Inflammatory macrophage treated with lipopolysaccharide for 4 hours (primary cell): ENCODE data around the gene TGM2.

Experiments
- DNase-seq: peaks from one replicate; pipeline ENCODE4 v3.0.0-alpha.2; 2020

The TGM2 gene

DNA sequence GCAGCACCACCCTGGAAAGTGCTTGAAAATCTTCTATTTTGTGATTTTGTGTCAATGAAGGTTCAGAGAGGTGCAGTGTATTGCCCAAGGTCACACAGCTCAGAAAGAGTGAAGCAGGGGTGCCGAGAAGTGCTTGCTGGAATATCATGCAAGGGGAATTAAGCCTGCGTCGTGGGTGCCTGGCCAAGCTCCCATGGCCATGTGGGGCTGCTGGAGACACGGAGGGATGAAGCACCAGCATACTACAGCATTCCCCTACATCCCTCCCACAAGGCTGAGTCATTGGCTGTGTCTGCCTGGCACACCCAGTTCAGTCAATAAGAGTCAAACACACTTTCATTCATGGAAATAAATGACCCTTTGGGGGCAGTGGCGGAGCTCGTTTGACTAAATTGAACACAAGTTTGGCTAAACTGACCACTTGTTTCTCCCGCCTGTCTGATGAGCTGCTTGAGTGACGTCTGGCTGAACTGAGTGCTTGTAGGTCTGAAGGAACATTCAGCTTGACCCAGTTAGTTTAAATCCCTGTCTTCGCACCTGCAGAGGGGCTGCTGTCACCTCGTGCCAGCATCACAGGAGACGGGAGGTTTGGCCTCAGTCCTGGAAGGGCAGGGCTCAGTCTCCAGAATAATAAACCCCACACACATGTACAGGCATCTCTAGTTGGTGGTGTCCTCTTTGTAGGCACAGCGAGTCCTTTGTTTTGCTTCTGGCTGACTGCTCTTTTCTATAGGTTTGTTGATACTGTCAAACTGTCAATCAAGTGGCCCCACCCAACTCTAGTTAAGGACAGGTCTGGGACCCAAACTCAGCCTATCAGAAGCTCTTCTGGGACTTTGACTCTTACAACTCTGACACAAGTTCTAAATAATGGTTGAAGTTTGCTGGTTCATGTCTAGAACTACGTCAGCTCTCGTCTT is 8.4 kb upstream of the TGM2 start:
- DNase-seq, result peak; percentile 82

DNA sequence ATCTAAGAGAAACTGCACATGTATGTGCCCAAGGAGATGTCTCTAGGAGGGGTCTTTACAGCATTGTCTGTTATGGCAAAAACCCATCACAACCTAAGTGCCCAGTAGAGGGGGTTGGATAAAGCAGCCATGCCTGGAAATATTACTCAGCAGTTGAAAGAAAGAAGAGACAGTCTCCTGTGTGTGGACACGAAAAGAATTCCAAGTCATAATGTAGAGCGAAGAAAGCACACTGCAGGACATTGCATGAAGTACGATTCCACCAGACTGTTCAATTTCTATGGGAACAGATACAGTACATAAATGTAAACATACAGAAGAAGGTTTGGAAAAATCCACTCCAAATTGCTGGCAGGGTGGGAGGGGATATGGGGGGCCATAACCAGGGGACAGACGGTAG is 7.3 kb upstream of the TGM2 start:
- DNase-seq, result no peak

DNA sequence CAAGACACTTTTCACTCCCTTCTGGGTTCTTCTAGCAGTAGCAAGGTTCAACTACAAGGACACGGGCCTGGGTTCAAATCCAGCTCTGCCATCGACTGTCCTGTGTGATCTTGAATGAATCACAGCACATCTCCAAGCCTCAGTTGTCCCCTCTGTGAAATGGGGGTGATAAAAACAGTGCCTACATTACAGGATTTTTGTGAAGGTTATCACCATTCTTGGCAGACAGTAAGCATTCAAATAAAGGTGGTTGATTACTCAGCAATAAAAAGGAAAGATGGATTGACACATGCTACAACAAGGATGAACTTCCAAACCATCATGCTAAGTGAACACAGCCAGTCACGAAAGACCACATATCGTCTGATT is 6.6 kb upstream of the TGM2 start:
- DNase-seq, result no peak

DNA sequence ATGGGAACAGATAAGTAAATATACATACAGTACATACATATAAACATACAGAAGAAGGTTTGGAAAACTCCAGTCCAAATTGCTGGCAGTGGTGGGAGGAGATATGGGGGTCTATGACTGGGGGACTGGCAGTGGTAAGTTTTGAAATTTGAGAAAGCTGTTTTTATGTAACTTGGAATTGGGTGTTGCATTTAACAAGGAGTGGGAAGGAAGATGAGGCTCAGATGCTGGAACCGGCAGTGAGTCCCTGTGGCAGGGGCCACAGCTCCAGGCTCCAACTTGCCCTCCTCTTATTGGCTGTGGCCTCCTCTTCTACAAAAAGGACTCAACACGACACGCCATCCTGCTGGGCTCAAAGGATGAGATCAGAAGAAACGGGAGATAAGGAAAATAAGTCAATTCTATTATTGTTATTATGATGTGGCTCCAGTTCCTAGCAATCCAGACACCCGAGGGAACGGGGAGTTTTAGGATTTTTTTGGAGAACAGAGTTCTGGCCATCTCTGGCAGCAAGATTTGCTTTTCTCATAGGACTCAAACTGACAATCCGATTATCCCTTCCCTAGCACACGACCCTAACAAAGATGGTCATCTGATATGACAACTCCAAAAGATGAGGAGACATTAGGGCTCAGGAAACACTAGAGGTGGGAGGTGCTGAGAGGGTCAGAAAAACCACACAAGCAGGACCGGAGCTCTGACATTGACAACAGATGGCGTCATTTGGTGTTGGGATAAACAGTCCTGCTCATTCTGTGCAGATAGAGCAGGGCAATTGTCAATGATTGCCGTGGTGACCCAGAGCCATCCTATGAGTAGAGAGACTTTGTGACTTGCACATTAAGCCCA is 6.0 kb upstream of the TGM2 start:
- DNase-seq, result no peak

DNA sequence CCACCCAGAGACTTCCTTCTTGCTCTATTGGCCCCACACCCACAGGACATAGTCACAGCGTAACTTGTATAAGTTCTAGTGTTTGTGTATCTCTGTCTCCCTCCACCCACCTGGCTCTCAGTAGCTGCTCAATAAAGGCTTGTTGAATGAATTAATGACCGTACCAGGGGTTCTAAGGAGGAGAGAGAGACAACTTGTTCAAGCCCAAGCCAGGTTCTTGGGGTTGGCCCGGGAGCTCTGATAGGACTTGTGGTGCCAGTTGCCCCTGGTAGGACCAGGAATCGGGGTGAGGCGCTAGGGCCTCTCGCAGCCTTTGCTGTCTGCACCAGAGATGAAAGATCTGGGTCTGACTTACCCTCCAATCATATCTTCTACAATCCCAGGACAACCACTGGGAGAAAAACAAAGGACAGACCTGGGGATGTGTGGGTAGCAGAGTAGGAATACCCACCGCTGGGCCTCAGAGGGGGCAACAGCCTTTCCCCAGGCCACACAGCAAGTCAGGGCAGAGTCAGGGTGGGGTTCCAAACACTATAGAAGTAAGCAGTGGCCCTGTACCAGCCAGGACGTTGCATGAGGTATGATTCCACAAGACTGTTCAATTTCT is 5.3 kb upstream of the TGM2 start:
- DNase-seq, result no peak

DNA sequence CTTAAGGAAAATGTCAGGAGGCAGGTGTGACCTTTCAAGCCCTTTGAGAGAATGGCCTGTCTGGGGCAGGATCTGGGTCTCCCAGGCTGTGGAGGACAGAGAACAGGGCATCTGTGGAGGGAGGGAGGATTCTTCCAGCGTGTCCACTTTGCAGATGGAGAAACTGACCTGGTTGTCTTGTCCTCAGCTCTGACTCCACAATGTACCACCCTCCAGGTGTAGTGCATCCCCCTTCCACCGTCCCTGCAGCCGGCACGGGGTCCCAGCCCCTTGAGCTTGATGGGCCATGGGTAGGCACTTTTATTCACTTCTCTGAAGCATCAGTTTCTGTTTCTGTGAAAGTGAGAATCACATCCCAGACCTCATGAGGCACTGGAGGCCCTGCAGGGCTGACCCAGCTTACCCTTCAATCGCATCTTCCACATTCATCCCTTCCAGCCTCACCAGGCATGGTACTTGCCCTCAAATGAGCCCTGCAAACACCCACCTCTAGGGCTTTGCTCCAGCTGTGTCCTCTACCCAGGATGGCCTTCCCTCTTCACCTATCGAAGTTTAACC is 4.6 kb upstream of the TGM2 start:
- peak; percentile 54 for DNase-seq

DNA sequence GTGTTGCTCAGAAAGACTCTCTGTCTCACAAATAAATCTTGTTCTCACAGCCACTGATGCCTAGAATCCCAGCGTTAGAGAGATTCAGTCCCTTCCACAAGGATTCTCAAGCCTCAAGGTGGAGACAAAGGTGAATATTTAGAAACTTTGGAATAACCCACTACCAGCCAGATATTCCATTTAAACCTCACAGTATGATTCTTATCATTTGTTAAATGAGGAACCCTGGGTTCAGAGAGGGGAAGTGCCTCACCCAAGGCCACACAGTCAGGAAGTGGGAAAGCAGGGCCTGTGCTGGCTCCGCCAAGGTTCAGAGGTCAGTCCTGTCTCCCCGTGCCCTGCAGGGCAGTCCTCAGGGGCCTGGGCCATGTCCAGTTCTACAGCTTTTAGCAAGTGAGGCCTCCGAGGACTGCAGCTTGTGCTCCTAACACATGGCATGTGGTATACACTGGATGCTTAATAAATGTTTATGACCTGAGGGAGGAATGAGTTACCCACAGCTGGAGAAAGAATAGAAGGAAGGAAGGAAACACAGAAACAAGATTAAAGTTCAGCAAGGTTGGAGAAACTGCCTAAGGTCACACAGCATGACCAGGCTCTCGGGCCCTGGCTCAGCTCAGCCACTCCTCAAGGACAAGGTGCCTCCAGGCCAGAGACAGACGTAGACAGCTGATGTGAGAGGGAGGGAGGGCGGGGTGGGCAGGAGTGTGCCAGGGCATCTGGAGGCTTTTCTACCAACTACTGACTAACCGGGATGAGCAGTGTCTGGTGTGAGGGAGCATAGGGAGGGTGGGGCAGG is 3.9 kb upstream of the TGM2 start:
- DNase-seq, result peak; percentile 90

DNA sequence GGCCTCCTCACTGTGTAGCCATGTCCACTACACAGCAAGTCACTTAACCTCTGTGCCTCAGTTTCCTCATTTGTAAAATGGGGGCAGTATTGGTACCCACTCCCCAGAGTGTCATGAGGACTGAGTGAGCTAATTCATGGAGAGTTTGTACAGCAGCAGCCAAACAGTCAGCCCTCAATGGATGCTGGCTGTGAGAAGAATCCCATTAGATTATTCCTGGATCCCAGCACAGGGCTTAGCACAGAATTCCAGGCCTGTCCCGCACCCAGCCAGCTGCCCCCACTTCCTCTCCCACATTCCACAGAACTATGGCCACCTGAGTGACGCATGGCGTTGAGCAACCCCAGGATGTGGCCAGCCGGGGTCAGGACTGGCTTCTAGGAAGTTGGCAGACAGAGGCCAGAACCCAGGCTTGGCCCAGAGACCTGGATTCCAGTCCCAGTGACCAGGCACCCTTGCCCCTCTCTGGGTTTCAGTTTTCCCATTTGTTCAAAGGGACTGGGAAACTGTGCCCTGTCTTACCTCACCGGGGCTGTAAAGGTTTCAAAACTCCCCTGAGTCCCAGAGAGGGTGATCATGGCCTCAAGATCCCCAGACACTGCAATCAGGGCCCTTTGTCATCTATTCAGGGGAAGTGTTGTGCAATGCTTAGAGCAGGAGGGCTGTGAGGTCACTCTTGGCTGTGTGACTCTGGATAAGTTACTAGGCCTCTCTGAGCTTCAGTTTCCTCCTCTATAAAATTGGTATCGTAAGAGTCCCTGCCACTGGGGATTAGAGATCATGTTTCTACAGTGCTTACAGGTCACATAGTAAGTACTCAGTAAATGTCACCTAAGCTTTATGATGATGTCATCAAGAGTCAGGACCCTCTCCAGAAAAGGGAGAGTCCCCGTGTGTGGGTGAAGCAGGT is 3.0 kb upstream of the TGM2 start:
- peak; percentile 98 for DNase-seq

DNA sequence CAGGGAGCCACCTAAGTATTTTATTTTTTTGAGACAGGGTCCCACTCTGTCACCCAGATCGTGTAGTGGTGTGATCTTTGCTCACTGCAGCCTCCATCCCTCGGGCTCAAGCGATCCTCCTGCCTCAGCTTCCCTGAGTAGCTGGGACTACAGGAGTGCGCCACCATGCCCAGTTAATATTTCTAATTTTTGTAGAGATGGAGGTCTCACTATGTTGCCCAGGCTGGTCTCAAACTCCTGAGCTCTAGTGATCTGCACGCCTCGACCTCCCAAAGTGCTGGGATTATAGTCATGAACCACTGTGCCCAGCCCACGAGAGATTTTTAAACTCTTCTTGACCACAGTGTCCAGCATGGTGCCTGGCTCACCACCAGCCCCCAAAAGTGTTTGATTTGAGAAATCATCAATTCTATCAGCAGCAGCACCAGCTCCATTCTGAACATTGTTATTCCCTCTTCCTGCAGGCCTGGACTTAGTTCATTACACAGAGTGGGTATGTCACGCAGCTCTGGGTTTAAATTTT is 2.3 kb upstream of the TGM2 start:
- DNase-seq, result no peak

DNA sequence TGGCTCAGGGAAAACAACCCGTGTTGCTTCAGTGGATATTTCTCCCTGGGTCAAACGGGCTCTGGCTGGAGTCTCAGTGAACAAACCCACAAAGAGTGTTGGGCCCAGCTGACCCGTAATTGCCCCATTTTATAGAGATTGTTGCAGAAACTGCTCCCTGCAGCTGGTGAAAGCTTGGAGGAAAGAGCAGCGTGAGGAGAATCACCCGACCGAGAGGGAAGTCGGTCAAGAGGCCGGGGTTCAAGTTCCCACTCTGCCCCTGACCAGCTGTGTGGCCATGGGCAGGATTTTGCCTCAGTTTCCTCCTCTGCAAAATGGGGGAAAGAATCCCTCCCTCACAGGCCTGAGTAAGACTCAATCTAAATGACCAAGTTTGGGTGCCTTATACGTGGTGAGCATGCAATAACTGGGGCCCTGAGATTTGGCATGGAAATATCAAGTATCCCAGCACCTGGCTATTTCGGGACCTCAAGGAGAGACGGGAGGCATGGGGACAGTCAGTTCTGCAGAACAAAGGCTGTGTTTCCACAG is 1.7 kb upstream of the TGM2 start:
- peak; percentile 67 for DNase-seq

DNA sequence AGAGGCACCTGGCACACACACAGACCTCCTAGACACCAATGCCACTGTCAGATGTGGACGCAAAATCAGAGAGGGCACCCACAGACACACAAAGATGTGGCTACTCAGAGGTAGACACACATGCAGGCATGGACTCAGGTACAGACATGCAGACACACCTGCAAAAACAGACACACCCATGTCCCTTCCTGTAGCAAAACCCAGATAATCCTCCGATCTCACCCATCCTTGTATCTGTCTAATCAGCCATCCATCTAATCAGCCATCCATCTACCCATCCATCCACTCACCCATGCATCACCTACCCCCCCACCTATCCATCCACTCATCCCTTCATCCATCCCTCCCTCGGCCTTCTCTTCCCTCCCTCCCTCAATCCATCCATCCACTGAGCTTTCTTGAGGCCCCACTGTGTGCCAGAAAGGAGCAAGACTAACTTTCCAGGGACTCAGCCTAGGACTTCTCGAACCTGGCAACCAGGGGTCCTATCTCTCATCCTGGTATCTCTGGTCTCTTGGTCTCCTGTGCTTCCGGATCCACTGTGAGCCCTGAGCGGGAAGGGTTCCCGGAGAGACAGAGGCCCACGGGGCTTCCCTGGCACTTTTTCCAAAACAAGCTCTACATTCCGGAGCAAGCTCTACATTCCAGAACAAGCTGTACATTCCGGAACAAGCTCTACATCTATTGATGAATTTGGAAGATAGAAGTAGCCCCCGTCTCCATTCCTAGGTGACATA is 1.1 kb upstream of the TGM2 start:
- DNase-seq, result no peak

DNA sequence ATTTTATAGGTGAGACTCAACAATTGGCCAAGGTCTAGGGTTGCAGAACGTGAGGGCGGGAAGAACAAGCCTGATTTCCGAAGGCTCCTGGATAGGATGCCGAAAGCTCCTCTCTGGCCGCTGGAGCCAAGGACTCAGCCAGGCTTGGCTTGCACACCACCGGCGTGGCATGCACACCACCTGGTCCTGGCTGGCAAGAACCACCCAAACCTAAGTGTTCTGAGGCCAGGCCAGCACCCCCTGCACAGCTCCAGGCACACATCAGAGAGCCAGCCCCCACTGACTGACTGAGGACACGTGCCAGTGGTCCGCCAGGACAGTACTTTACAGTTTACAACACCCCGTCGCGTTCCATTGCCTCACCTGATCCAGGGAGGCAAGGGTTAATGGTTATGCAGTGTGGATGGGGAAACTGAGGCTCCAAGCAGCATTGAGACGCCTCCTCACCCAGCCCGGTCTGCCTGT is 414 bp downstream of the TGM2 start:
- DNase-seq, result no peak

DNA sequence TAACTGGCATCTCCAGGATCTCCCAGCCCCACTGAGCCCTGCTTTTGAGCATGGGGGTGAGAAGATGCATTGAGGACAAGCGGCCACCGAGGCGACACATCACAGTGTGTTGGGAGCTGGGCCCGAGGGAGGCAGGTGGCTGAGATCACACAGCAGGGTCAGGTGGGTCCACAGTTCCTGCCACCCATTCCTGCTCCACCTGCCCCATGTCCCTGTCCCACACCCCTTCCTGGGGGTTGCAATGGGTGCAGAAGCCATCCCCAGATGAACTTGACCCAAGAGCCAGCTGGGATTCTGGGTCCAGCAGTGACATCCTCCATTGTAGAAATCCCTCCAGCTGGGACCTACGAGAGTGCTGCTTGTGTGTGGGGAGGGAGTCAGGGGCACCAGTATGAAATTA is 1.0 kb downstream of the TGM2 start:
- no peak for DNase-seq

DNA sequence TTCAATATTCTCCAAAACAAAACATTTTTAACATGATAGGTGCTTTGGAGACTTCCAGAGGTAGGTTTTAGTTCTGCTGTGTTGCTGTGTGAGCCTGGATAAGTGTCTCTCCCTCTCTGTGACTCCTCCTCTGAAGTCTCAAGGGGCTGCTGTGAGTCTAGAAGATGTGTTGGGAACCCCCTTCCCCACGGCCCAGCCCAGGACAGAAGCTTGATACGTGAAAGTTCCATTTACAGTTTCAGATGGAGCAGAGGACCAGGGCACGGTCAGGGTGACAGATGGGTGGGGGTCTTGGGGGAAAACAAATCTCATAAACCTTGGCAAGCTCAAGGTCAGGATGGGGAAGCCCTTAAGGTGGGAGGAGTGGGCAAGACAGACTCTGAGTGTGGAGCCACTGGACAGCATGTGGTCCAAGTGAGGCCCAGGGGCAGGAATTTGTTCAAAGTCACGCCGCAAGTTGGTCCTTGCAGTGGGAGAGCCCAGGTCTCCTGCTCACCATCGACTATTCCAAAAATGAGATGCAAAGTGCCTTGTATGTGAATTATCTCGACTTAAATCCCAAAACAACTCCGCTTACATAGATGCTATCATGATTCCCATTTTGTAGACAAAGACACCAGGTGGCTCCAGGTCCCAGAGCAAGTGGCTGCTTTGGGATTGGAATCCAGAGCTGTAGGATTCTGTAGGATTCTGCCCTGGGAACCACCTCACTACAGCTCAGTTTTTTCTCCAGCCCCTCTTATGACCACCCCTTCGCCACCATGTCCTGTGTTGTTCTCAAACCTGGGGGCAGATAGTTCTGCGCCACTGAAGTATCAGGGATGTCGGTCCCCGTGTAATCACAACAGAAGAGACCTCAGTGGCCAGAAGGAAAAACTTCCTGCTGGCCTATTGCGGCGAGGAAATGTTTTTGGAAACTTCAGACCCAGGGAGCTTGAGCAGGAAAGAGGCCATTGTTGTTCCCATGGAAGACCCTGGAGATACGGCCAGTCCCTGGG is 1.9 kb downstream of the TGM2 start:
- no peak for DNase-seq

DNA sequence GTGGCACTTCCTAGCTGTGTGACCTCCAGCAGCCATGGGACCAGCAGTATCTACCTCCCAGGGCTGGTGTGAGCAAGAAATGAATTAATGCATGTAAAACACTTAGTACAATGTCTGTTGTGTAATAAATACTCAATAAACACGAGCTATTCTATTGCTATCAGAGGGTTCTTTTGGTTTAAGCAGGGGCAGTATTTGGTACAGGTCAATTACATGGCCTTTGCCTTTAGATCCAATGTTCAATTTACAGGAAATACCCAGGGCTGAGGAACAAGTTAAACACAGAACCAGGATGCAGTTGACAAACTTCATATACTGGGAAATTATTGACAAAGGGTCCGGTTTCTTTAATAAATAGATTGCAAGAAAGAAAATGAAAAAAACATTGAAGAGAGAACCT is 2.9 kb downstream of the TGM2 start:
- no peak for DNase-seq

DNA sequence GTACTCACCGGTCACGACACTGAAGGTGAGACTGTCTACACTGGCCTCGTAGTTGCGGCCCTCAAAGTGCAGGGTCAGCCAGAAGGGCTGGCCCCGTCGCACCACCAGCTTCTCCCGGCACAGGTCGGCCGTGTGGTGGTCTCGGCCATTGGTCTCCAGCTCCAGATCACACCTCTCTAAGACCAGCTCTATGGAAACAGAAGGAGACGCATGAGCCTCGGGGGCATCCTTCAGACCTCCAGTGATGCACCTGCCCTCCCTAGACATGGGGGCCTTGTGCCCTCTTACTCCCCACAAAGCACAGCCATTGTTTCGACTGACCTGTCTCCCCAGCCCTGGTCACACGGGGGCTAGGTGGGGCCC is 3.7 kb downstream of the TGM2 start:
- DNase-seq, result no peak

DNA sequence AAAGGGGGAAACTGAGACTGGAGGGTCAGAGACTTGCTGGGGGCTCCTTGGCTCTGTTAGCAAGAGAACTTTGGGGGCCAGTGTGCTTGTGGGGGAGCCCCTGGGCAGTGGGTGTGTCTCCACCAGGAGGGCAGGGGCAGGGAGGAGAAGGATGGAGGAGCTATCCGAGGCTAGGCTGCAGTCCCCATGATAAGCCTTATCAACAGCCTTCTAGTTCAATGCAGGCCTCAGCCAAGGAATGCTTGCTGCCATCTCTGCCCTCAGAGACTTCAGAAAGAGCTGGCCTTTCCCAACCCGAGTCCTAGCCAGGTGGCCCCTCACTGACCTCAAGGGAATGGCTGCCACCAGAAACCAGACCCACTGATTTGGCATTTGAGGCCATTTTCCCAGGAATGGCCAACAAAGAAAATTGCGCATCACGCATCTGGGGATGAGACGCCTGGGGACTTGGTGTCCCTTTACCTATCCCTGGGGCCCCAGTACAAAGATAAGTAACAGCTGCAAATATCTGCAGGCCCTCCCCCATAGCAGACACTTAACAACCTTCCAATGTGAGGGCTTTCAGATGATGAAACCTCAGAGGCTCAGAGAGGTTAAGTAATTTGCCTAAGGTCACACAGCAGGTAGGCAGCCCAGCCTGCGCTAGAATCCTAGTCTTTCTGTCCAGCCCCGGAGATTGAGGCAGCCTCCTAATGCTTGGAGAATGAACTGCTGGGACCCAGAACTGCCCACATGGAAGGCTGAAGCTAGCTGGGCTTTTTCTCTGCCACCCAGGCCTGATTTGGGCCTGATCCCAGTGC is 4.9 kb downstream of the TGM2 start:
- no peak for DNase-seq

DNA sequence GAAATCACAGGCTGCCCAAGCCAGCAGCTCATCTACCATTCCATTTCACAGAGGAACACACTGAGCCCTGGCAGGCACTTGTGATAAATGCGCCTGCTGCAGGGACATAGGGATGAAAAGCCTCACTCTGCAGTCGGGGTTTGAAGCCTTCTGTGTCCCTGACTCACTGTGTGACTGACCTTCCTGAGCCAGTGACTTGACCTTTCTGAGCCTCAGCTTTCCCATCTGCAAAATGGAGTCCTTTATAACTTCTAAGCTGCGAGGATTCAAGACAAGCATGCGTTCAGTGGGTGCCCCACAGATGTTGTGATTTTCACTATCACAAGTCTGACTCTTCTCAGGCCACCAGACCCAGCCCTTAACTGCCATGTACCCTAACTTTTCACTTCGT is 5.5 kb downstream of the TGM2 start:
- no peak for DNase-seq
